Right lung (tissue), 5 donors: ENCODE results near the gene NDUFA13. TPM values are rescaled to one million over a fixed set of nuclear protein-coding genes. Genes with fewer than 3 reads are reported as not detected.

ENCODE experiments used
- DNase-seq, 2 donors: peaks; one replicate each; pipeline ENCODE4 v3.0.0-alpha.2; 2013
- polyA plus RNA-seq, 5 donors: library from polyadenylated mRNA; unstranded; fragments of 120-200 nt; gene quantifications; one replicate each; pipeline versions ENCODE4 v1.2.1 to v1.2.3, GENCODE V29; 2013; ENCODE audit warnings: inconsistent platforms in 1 of 5, low replicate concordance in 1 of 5; ENCODE audit not compliant: insufficient read length in 5 of 5, insufficient read depth in 1 of 5

Gene NDUFA13
- polyA plus RNA-seq, 5 donors, result 177 to 282 (median 180) TPM

DNA sequence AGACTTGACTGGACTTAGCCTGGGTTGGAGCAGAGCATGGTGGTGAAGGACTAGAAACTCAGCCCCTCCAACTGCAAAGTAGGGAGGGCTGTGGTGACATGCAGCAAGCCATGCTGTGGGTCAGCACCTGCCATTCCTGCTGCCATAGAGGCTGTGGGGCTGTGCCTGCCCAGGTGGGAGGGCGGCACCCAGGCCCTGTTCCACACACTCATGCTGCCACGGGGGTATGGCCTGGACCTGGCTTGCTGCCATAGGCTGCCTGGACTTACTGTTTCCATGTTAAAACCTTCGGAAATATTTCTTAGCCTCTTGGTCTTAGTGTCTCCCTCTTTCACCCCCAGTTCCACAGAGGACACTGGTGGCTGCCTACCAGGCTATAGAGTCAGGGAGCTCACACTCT is 51.4 kb downstream of the NDUFA13 start:
- DNase-seq, result no peak

DNA sequence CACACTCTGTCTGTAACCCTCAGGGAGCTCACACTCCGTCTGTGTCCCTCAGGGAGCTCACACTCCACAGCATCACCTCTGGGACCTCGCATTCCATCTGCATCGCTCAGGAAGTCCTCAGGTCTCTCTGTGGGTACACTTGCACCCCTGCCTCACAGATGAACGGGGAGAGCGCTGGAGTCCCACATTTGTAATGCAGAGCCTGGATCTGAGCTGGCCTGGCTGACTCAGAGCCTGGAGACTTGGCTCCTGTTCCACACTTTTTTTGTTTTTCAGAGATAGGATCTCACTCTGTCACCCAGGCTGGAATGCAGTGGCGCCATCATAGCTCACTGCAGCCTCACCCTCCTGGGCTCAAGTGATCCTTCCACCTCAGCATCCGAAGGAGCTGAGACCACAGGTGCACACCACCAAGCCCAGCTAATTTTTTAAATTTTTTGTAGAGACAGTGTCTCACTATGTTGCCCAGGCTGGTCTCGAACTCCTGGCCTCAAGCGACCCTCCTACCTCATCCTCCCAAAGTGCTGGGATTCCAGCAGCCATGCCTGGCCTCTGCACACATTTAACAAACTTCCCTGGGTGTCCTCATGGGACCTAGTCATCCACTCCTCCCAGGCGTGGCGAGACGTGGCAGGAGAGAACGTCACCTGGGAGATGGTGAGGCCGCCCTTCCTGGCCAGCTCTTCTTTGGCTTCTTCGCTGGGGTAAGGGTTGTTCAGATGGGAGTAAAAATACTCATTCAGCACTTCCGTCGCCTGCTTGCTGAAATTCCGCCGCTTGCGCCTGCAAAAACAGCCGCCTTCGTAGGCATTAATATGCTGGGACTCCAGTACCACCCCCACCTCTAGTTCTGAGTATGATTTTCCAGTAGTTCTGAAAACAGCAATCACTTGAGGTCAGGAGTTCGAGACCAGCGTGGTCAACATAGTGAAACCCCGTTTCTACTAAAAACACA is 53.1 kb downstream of the NDUFA13 start:
- no peak for DNase-seq

DNA sequence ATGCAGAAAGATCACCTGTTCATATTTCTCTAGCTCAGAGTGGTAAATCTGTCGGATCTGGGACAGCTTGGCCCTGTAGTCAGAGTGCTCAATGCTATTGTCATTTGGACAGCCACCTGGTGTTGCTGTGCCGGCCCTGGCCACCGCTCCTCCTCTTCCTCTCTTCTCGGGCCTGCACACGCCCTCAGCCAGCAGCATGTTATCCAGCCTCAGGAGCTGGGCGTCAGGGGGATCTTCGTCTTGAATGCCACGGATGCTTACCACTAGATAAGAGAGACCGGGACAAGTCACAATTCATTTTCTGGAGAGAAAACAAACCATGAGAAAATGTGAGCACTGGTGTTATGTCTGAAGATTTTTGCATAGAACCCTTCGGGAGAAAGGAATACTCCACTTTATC is 54.5 kb downstream of the NDUFA13 start:
- DNase-seq, result no peak

DNA sequence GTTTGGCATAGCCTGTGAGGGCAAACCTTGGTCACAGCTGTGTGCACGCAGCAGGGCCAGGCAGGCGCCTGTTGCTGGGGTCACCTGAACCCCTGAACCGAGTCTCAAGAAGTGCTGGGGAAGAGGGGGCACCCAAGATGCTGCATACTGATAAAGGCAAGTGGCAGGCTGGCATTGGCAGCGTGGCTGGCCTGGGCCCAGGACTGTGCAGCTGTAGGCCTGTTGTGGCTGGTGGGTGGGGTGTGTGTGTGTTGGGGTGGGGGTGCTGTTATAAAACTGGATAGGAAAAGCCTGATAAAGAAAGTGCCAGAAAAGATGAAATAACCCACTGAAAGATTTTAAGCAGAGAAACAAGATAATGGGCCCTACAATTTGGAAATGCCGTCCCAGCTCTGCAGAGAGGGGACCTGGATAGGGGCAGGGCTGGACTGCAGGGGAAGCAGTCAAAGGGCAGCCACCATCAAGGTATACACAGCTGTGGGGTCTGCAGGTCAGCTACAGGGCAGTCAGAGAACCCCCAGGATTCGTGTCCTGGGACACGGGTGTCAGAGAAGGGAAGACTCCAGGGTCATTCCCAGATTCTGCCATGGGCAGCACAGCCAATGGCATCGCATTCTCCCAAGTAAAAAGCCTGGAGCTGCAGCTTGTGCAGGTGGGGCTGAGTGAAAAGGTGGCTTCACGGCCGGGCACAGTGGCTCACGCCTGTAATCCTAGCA is 55.2 kb downstream of the NDUFA13 start:
- DNase-seq, result no peak

DNA sequence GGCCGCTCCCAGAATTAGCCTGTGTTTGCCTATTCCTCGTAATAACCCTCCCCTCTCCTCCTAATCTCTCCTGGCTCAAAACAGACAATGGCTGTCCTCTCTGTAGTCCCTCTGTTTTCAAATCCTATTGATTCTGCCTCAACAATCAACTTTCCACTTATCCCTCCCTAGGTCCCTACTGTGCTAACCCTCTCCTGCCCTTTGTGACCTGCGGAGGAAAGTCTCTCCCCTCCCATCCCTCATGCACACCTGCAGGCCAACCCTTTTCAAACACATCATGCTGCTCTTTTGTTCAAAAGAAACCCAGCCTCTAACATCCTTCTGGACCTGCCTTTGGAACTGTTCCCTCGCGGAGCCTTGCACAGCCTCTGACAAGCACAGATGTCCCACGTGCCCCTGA is 59.4 kb downstream of the NDUFA13 start:
- DNase-seq, result no peak

Other genes starting within 250 kb of the NDUFA13 start
- gene TM6SF2, start 242.9 kb upstream of the NDUFA13 start, polyA plus RNA-seq, result 1 to 10 TPM; 4.9 to 9.1 (median 6.0) TPM
- gene SUGP1, start 195.7 kb upstream of the NDUFA13 start, polyA plus RNA-seq, result 10 to 100 TPM; 38.6 to 57.1 (median 50.4) TPM
- gene MAU2, start 195.4 kb upstream of the NDUFA13 start, polyA plus RNA-seq, result 10 to 100 TPM; 49.9 to 81.4 (median 61.9) TPM
- gene GATAD2A, start 110.5 kb upstream of the NDUFA13 start, polyA plus RNA-seq, result 10 to 100 TPM; 33.1 to 57.9 (median 43.8) TPM
- 1 to 10 TPM in 3 of 5 donors, under 1 TPM in 2; 0.69 to 1.6 (median 1.2) TPM for gene TSSK6, start 677 bp upstream of the NDUFA13 start, polyA plus RNA-seq
- 10 to 100 TPM; 10.1 to 14.8 (median 11.6) TPM for gene YJEFN3, start 12.7 kb downstream of the NDUFA13 start, polyA plus RNA-seq
- 1 to 10 TPM in 1 of 5 donors, under 1 TPM in 4; 0.16 to 1.0 (median 0.35) TPM for gene CILP2, start 22.0 kb downstream of the NDUFA13 start, polyA plus RNA-seq
- gene PBX4, start 102.5 kb downstream of the NDUFA13 start, polyA plus RNA-seq, result 10 to 100 TPM; 12.0 to 23.5 (median 17.4) TPM
- gene LPAR2, start 112.0 kb downstream of the NDUFA13 start, polyA plus RNA-seq, result 10 to 100 TPM; 36.2 to 59.3 (median 46.2) TPM
- 10 to 100 TPM in 1 of 5 donors, 1 to 10 TPM in 4; 7.0 to 11.9 (median 9.1) TPM for gene GMIP, start 127.4 kb downstream of the NDUFA13 start, polyA plus RNA-seq
- 10 to 100 TPM; 35.2 to 54.0 (median 46.6) TPM for gene ATP13A1, start 147.5 kb downstream of the NDUFA13 start, polyA plus RNA-seq
- 10 to 100 TPM; 10.6 to 16.5 (median 12.5) TPM for gene ZNF101, start 152.6 kb downstream of the NDUFA13 start, polyA plus RNA-seq
- gene ZNF14, start 216.9 kb downstream of the NDUFA13 start, polyA plus RNA-seq, result 10 to 100 TPM in 4 of 5 donors, 1 to 10 TPM in 1; 9.5 to 15.5 (median 13.0) TPM